ENCODE results near the gene HEPHL1. TPM values are rescaled to one million over a fixed set of nuclear protein-coding genes. Genes with fewer than 3 reads are reported as not detected.

HEPHL1 gene
- total RNA-seq, 1 experiment from 2014 or later = not detected

- no peak for ATAC-seq
- no peak overlapping the region for H2AFZ ChIP-seq (ENCODE audit: low read depth, low read length, poor library complexity, severe bottlenecking)
- CTCF ChIA-PET = no interaction called here
These were observed 9.7 kb upstream of the HEPHL1 start for GRCh38 chr11:94011478-94011877.

More at GRCh38 chr11:94011478-94011877, 9.7 kb upstream of the HEPHL1 start:
- Histone ChIP-seq H3K9me3 (ENCODE audit: control insufficient read depth in 1 of 2, insufficient read depth in 1 of 2, low read depth in 1 of 2, low read length in 2 of 2) (no peaks in the 10 kb centered on the region), H4K20me1 (ENCODE audit: insufficient read depth) (no peaks in the 10 kb centered on the region), H3K27ac (ENCODE audit: low read depth, low read length) (no peak overlapping the region), H3K9me2 (ENCODE audit: insufficient read depth) (no peaks in the 10 kb centered on the region), H3K4me2 (ENCODE audit: low read length) (no peak overlapping the region), H3K27me3 (ENCODE audit: insufficient read depth, low read length) (no peaks in the 10 kb centered on the region), H3K79me2 (ENCODE audit: insufficient read depth, low read length) (no peaks in the 10 kb centered on the region), H3K4me1 (ENCODE audit: control insufficient read depth in 1 of 2, insufficient read depth in 2 of 2, low read length in 2 of 2) (no peaks in the 10 kb centered on the region), H3K36me3 (ENCODE audit: control insufficient read depth in 1 of 2, insufficient read depth in 2 of 2, low read length in 2 of 2) (no peaks in the 10 kb centered on the region), H3K4me3 (replicated peaks in 1 of 2; ENCODE audit: low read depth in 1 of 2, low read length in 2 of 2) (no peak overlapping the region), H3K9ac (ENCODE audit: low read length) (no peak overlapping the region)
- POLR2A ChIA-PET = no interaction called here
- no peak for DNase-seq (ENCODE audit: low read depth, low spot score)
- no peak for TF ChIP-seq MAX (IDR thresholded peaks at IDR 0.05)
- no peak for TF ChIP-seq SRF (IDR thresholded peaks at IDR 0.05; ENCODE audit: low read depth)
- TF ChIP-seq TCF7L2 (IDR thresholded peaks at IDR 0.05; ENCODE audit: borderline replicate concordance, extremely low read depth, insufficient read depth, insufficient read length) = no peak
- no peak for TF ChIP-seq SIN3A (IDR thresholded peaks at IDR 0.05; ENCODE audit: low read depth)
- TF ChIP-seq FOSL1 (IDR thresholded peaks at IDR 0.05; ENCODE audit: low read depth) = no peak
- TF ChIP-seq POLR2AphosphoS5 (IDR thresholded peaks at IDR 0.05; ENCODE audit: low read depth, low read length) = no peak
- TF ChIP-seq CTCF (IDR thresholded peaks at IDR 0.05 in 2 of 3, conservative IDR thresholded peaks at IDR 0.05 in 1 of 3; ENCODE audit: borderline replicate concordance in 1 of 3, insufficient read depth in 1 of 3, low read depth in 2 of 3, low read length in 2 of 3) = no peak
- TF ChIP-seq CBX3 (IDR thresholded peaks at IDR 0.05; ENCODE audit: low read depth) = no peak
- TF ChIP-seq EZH2 (IDR thresholded peaks at IDR 0.05) = no peak
- TF ChIP-seq EGR1 (IDR thresholded peaks at IDR 0.05; ENCODE audit: low read depth) = no peak
- TF ChIP-seq SP1 (IDR thresholded peaks at IDR 0.05; ENCODE audit: low read depth) = no peak
- no peak for TF ChIP-seq ATF3 (IDR thresholded peaks at IDR 0.05)
- TF ChIP-seq JUND (IDR thresholded peaks at IDR 0.05) = no peak
- no peak for TF ChIP-seq ELF1 (IDR thresholded peaks at IDR 0.05; ENCODE audit: borderline replicate concordance, low read depth)
- TF ChIP-seq YY1 (IDR thresholded peaks at IDR 0.05; ENCODE audit: extremely low read depth, insufficient replicate concordance, low read depth, low read length) = no peak
- no peak for TF ChIP-seq REST (IDR thresholded peaks at IDR 0.05; ENCODE audit: low read depth)
- RAD21 ChIA-PET (ENCODE audit: low non-redundant PET in 1 of 2, low total read pairs in 2 of 2, uncharacterized antibody in 2 of 2, unreplicated experiment in 2 of 2) = no interaction called here
- intact Hi-C loops (cut with micrococcal nuclease) = no loop called here
- no TSS peak for BruUV-seq (replicated peaks)

Data from HCT116 (cell line).